IPS-11a (cell line): ENCODE measurements around the gene TRIM66.

Experiments
- H3K4me3 ChIP-seq: one replicate; pipeline ENCODE4 v1.5.1; 2013; ENCODE audit warnings: low read depth, low read length, control low read depth

The TRIM66 gene

GRCh38 chr11:8658321-8659057, 24.0 kb downstream of the TRIM66 start:
- no peak overlapping the region for H3K4me3 ChIP-seq

DNA sequence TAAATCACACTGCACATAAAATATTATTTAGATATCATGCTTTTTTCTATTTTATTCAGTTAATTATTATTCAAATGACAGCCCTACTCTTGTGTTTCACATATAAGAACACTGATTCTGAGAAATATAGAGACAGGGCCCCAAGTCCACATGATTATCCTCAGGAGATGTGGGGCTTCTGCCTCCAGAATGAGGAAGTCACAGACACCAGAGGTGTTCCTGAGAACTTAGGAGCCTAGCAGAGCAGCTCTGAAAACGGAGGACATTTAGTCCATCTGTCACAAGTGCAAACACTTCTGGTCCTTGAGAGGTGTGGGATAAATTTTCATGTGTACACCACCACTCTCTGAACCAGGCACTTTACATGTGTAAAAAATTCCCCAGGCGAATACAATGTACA, 26.2 kb downstream of the TRIM66 start:
- H3K4me3 ChIP-seq: no peak overlapping the region

DNA sequence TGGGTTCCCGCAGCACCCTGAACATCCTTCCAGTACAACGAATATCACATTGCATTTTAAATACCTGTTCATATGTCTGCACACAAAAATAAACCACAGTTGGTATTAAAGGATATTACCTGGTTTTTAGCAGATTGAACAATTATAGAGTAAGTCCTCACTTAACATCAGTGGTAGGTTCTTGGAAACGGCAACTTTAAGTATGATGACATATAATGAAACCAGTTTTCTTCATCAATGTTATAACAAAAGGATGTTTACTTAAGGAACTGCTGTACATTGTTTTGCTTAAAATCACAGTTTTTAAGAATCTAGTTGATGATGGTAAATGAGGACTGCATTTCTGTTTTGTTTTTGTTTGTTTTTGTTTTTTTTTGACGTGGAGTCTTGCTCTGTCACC, 28.0 kb downstream of the TRIM66 start:
- no peak overlapping the region for H3K4me3 ChIP-seq

DNA sequence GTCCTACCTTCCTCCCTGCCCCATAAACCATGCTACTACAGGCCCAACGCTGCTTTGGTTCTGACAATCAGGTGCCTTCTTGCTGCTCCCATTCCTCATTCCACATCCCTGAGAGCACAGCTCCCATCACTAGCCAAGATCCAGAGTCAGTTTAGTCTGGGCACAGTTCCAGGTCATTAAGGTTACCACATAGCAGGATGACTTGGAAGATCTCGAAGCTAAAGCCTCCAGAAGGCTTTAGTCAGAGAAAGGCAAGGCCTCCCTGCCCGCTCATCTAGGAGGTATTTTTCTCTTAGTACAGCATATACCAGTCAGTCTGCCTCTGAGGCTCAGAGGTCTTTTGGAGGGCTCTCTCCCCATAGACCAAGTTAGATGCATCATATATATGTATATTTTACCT, 30.3 kb downstream of the TRIM66 start:
- H3K4me3 ChIP-seq: no peak overlapping the region

DNA sequence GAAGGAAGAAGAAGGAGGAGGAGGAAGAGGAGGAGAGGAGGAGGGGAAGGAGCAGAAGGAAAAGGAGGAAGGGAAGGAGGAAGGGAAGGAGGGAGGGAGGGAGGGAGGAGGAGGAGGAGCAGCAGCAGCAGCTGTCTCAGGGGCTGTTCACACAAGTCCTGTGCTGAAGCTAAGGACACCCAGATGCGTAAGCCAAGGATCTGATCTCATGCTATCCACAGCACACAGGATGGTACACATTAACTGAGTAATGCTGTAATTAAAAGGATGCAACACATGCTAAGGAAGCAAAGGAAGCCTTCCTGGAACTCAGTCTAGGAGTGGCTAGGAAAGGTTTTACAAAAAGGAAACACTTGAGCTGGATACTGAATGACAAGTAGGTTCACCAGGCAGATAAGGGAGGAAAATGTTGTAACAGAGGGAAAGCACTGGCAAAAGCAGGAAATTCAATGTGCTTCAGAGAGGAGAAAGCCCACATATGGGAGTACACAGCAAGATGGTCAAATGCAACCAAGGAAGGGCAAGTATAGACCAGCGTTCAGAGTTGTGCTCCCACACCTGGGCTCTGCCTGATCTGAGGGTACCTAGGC, 32.0 kb downstream of the TRIM66 start:
- H3K4me3 ChIP-seq: no peak overlapping the region

DNA sequence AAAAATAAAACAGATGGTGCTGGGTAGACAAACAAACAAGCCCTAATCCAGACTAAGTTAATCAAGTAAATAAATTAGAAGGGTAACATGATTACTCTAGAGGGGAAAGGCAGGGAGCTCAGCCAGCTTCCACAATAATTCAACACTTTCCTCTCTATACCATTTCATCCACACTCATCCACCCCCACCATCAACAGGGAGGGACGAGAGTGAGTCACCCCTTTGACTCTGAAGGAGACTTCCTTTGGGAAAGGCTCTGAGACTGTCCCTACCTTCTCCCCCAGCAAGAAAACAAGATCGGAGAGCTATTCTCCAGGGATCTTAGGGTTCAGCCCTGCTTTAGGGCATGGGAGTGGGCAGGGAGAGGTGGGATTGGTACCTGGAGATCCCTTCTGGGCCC, 33.1 kb downstream of the TRIM66 start:
- H3K4me3 ChIP-seq: no peak overlapping the region

DNA sequence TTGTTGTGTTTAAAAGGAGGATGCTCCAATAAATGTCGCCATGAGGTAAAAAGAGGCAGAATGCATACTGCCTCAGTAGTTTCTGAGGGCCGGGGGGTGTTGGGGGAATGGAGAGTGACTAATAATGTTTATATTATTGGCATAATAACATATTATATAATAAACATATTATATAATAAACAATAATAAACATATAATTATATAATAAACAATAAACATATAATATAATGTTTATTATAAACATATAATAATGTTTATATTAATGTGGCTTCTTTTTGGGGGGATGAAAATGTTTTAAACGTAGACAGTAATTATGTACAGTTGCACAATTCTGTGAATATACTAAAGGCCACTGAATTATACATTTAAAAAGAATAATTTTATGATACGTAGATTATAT, 35.6 kb downstream of the TRIM66 start:
- no peak overlapping the region for H3K4me3 ChIP-seq

GRCh38 chr11:8642196-8642841, 40.1 kb downstream of the TRIM66 start:
- H3K4me3 ChIP-seq: no peak overlapping the region

DNA sequence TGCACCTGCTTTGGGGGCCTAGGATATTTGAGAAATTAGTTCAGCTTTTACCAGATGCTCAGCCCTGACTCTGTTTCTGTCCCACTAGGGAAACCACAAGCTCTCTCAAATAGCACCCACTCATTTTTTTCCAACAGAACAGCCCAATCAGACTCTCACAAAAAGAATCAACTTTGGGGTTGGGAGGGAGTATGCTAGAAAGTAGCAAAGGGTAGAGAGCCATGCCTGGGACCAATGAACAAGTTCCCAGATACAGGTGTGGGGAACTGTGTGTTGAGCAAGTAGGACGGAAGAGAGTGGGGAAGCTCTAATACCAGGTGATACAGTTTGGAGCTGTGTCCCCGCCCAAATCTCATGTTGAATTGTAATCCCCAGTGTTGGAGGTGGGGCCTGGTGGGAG, 41.1 kb downstream of the TRIM66 start:
- no peak overlapping the region for H3K4me3 ChIP-seq

DNA sequence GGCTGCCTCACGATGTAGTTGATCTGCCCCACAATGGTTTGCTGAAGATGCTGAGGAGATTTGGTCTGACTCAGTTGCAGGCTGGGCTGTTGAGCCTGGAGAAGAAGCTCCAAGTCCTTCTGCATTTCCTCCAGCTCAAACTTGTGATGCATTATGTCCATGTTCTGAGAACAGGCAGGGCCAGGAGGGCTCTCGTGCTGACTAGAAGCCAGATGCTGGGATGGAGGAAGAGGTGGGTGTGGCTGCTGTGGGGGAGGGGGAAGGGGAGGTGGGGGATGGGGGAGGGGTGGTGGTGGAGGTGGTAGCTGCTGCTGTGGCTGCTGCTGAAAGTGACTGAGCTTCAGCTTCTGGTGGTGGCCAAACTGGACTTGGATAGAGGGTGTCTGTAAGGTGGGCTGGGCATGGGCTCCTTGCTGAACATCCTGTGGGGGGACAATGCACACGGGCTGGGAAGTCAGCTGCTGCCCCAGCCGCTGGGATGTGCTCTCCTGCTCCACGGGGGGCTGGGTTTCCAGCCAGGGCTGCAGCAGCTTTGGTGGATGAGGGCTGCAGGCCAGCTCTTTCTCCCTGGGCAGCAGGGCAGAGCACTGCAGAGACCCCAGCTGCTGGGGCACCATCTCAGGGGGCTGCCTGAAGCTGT, 42.1 kb downstream of the TRIM66 start:
- H3K4me3 ChIP-seq: no peak overlapping the region

DNA sequence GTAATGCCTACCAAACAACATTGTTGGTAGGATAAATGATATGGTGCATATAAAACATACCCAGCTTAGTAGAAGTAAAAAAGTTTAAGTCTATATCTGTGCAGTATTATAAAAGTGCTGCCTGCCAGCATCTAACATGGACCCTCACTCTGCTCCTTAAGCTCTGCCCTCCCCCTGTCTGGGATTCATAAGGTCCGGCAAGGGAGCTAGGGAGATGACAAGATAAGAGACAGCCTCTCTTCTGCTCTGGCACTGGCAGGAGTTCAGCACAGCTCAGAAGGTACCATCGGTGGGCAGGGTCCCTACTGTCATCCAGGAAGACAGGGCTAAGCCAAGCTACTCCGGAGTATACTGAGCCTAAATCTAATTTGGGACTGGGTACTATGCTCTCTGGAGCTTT, 42.8 kb downstream of the TRIM66 start:
- no peak overlapping the region for H3K4me3 ChIP-seq

DNA sequence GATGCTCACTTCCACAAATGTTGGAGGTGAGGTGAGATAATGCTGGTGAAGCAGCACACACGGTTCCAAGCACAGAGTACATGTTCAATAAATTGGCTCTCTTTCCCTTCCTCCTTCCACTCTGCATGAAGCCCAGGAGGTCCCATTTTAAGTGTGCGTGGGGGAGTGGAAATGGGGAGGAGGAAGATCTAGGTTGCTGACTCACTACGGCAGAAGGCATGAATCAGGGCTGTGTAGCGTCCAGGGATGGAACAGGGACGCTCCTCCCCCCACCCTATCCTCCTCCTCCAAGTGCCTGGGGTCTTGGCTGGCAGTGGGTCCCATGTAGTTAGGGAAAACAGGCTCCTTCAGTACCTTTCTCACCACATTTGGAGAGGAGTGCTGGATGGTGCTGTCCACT, 44.2 kb downstream of the TRIM66 start:
- H3K4me3 ChIP-seq: no peak overlapping the region

- no peak overlapping the region for H3K4me3 ChIP-seq
Measured at GRCh38 chr11:8636127-8636526, 46.3 kb downstream of the TRIM66 start.

GRCh38 chr11:8634498-8634897, 48.0 kb downstream of the TRIM66 start:
- H3K4me3 ChIP-seq: no peak overlapping the region

GRCh38 chr11:8631395-8632118, 50.9 kb downstream of the TRIM66 start:
- no peak overlapping the region for H3K4me3 ChIP-seq

- H3K4me3 ChIP-seq: no peak overlapping the region
Measured at GRCh38 chr11:8624698-8625097, 57.8 kb downstream of the TRIM66 start.

DNA sequence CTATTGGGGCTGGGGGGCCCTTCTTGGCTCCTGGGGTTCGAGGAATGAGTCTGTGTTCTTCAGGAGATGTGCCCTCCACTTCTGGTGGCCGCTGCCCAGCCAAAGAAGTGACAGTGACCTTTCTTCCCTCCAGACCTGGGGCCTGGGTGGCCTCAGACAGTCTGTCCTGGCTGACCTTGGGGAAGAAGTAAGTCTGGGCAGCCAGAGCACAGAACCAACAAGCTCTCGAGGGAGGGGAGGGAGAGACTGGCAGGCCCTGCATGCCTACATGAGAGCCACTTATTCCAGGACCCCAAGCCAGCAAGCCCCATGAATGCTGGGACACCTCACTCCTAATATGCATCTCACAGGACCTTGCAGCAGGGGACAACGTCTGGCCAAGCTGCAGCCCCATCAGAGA, 61.3 kb downstream of the TRIM66 start:
- no peak overlapping the region for H3K4me3 ChIP-seq

DNA sequence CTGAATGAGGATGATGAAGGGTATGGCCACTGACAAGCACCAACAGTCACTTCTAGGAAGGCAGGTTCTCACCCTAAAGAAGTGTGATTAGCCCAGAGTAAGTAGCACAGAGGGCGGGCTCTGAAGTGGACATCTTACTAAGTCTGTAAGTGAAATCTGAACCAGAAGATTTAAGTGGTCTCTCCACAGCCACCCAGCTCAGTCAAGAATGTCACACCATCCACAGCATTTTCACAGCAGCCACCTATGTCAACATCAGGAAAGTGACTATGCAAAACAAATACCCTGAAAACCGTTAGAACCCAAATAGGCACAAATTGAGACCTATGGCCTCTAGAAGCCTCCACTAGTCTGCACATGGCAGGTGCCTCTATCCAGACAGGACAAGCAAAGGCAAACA, 65.4 kb downstream of the TRIM66 start:
- no peak overlapping the region for H3K4me3 ChIP-seq

DNA sequence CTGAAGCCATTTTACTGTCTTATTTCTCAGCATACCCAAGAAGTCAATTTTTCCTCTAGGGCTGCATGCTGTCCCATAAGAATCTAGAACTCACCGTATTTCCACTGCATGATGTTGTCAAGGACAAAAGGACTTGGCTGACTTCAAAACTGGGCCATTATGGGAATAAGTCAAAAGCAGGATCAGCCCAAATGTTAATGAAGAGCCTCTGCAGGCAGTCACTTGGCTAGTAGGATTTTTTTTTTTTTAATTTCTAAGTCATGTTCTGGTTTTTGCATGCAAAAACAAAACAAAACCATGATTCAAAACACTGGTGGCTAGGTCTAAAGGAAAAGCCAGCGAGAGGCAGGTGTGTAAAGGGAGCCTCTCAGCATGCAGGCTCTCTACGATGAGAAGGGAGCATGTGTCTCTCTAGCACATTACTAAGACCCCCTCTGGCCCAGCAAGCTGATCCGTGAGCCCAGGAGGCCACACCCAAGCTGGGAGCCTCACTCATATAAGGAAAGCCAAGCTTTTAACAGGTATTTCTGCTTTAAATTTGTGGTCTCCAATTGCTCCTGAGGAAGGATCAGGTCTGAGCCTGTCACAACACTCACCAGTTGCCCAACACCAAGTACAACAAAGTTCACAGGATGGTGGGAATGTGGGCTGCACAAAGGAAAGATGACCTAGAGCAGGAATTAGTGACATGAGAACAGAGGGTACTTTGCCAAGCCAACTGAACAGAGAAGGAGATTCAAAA, 67.0 kb downstream of the TRIM66 start:
- no peak overlapping the region for H3K4me3 ChIP-seq

- H3K4me3 ChIP-seq: no peak overlapping the region
Measured at GRCh38 chr11:8614497-8614896, 68.0 kb downstream of the TRIM66 start.

DNA sequence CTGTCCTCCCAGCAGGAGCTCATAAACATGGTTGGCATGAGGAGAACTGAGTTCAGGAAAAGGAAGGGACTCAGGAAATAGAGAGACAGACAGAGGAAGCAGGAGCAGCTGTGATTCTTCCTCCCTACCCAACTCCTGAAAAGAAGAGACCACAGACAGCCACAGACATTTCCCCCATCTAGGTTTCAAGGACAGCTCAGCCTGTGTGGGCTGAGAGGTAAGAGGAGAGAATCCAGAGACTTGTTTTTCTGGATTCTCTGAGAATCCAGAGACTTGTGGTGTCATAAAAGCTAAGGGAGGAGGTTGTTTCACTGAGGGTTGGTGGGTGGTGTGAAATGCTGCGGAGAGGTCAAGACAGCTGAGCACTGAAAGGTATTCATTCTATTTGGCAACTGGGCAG, 69.4 kb downstream of the TRIM66 start:
- H3K4me3 ChIP-seq: no peak overlapping the region
